ENCODE measurements around the gene INPPL1. TPM values are rescaled to one million over a fixed set of nuclear protein-coding genes. Genes with fewer than 3 reads are reported as not detected.

INPPL1 gene
- total and polyA plus RNA-seq, 10 of the 15 experiments (the other 5 are each of a cell fraction or from before 2014, with no cell fraction given) = 0.47 to 116 (median 43.4) TPM

DNA sequence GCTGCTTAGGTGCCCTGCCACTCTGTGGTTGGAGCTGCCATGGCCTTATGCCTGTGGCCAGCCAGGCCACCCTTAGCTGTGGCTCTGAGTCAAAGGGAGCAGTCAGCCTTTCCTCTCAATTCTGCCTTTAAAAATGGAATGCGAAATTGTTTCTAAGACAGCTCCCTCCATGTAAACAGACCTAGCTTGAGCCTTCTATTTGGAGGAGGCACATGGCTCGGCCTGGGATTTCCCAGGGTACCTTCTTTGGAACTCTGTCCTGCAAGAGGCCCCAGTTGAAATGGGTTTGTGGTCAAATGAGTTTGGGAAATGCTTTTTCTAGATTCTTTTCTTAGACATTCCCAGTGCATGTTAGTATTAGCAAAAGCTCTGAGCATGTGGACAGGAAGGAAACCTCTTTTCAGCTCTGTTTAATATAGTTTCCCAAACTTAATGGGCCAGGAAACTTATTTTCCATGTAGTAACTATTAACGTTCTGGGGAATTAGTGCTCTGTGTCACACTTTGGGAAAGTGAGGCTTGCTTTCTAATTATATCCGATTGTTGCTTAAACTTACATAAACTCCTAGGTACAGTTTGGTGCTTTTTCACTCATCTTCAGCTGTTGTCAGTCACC lies 11.6 kb downstream of the INPPL1 start:
- ChIA-PET SMC1A (ENCODE audit: uncharacterized antibody, unreplicated experiment) (interaction anchor here (0.9 to 1.6 kb wide), 3 partner anchors 11 to 198 kb away, joined by 5 to 6 read pairs (median 6); partner anchors contain the start of genes CLPB and INPPL1), POLR2A (interaction anchor here (0.6 to 1.1 kb wide), 2 partner anchors 13 to 120 kb away, joined by 3 to 4 read pairs; no protein-coding TSS in a partner anchor), CTCF (interaction anchor here (0.8 to 1.9 kb wide), 5 partner anchors 13 to 198 kb away, joined by 3 to 6 read pairs (median 5); partner anchors contain the start of gene CLPB), RAD21 (ENCODE audit: unreplicated experiment) (interaction anchor here (0.9 to 2.0 kb wide), 4 partner anchors 13 to 207 kb away, joined by 3 to 6 read pairs (median 3); no protein-coding TSS in a partner anchor)
- Histone ChIP-seq H3K9me3 (replicated peaks; ENCODE audit: control insufficient read depth, insufficient read depth, low read length) (no peaks in the 10 kb centered on the region), H3K9ac (ENCODE audit: control insufficient read depth, insufficient read depth, low read length) (no peak overlapping the region), H4K20me1 (ENCODE audit: control insufficient read depth, insufficient read depth) (no peaks in the 10 kb centered on the region; the same call in 1 of the 2 replicates), H3K27ac (ENCODE audit: control insufficient read depth, insufficient read depth) (no peak overlapping the region), H3K4me3 (no peak overlapping the region), H3K4me1 (ENCODE audit: control insufficient read depth, insufficient read depth, low read length) (peaks cover 4% of the 10 kb centered on the region), H3K4me2 (ENCODE audit: control insufficient read depth, insufficient read depth) (no peak overlapping the region), H2AFZ (ENCODE audit: control insufficient read depth, low read depth, low read length) (no peak overlapping the region), H3K79me2 (ENCODE audit: control insufficient read depth, insufficient read depth, low read length) (no peaks in the 10 kb centered on the region), H3K27me3 (replicated peaks in 1 of 2; ENCODE audit: control insufficient read depth in 2 of 2, insufficient read depth in 2 of 2, low read length in 1 of 2) (peaks cover 5 to 11% of the 10 kb centered on the region in 2 experiments; a peak in 3 of 4 replicates), H3K36me3 (ENCODE audit: control insufficient read depth in 2 of 2, insufficient read depth in 2 of 2, low read length in 1 of 2) (peaks cover 11 to 18% of the 10 kb centered on the region in 2 experiments; a peak in 3 of 4 replicates)
- intact Hi-C loops (cut with micrococcal nuclease; ENCODE audit: unreplicated experiment) = loop anchor here (5.0 kb wide), 1 partner anchor 176 kb away; no protein-coding TSS in a partner anchor
- 87% methylated on average over 4 of the region's 4 CpGs for WGBS (ENCODE audit: insufficient coverage, insufficient replicate concordance, low lambda C conversion rate, missing lambda C conversion rate)
- ATAC-seq (no peak), DNase-seq (ENCODE audit: low read depth, low spot score) (no peak), FAIRE-seq (no peak)
- TF ChIP-seq SMAD1 (IDR thresholded peaks at IDR 0.05; ENCODE audit: low read depth, partially characterized antibody) = no peak
- TF ChIP-seq BCL11A (IDR thresholded peaks at IDR 0.05; ENCODE audit: low read depth, low read length) = no peak
- TF ChIP-seq TARDBP (IDR thresholded peaks at IDR 0.05; ENCODE audit: borderline replicate concordance) = no peak
- TF ChIP-seq PAX5 (IDR thresholded peaks at IDR 0.05; ENCODE audit: borderline replicate concordance, low read depth, low read length) = no peak
- TF ChIP-seq MTA3 (IDR thresholded peaks at IDR 0.05; ENCODE audit: borderline replicate concordance, low read length) = no peak
- no peak for TF ChIP-seq KLF5 (IDR thresholded peaks at IDR 0.05; ENCODE audit: partially characterized antibody)
- no peak for TF ChIP-seq E2F8 (IDR thresholded peaks at IDR 0.05; ENCODE audit: low read depth, partially characterized antibody)
- TF ChIP-seq CBFB (IDR thresholded peaks at IDR 0.05; ENCODE audit: low read depth) = no peak
- no peak for TF ChIP-seq IKZF1 (conservative IDR thresholded peaks at IDR 0.05)
- no peak for TF ChIP-seq NBN (IDR thresholded peaks at IDR 0.05)
- no TSS peak for BruUV-seq (replicated peaks)
- in situ Hi-C loops (cut with MboI) = no loop called here
